Glutamatergic neuron (in vitro differentiated cells): ENCODE results near the gene FRG2. TPM values are rescaled to one million over a fixed set of nuclear protein-coding genes. Genes with fewer than 3 reads are reported as not detected.
A peak's percentile ranks its signal among the peaks of the same experiment; 100 is the strongest.
"Not testable (repeated sequence)": the region's sequence is repeated elsewhere in the genome, so short reads cannot be mapped to it uniquely, and the experiment has no call there.

Experiments used
- DNase-seq: peaks from one replicate; pipeline ENCODE4 v3.0.0; 2022
- H3K27ac Mint-ChIP-seq: one replicate; pipeline ENCODE4 v1.8.0; 2020; ENCODE audit warnings: mild to moderate bottlenecking, mixed read lengths, inconsistent platforms; ENCODE audit not compliant: unreplicated experiment
- H3K27me3 Mint-ChIP-seq: one replicate; pipeline ENCODE4 v1.8.0; 2020; ENCODE audit warnings: mild to moderate bottlenecking, moderate library complexity, mixed read lengths, inconsistent platforms; ENCODE audit not compliant: unreplicated experiment
- H3K36me3 Mint-ChIP-seq: one replicate; pipeline ENCODE4 v1.8.0; 2020; ENCODE audit warnings: mild to moderate bottlenecking, mixed read lengths, inconsistent platforms; ENCODE audit not compliant: unreplicated experiment
- H3K4me1 Mint-ChIP-seq: one replicate; pipeline ENCODE4 v1.8.0; 2020; ENCODE audit warnings: mild to moderate bottlenecking, low read depth, mixed read lengths, inconsistent platforms; ENCODE audit not compliant: unreplicated experiment
- H3K4me3 Mint-ChIP-seq: one replicate; pipeline ENCODE4 v1.8.0; 2020; ENCODE audit warnings: mild to moderate bottlenecking, mixed read lengths, inconsistent platforms; ENCODE audit not compliant: unreplicated experiment
- H3K9me3 Mint-ChIP-seq: one replicate; pipeline ENCODE4 v1.8.0; 2020; ENCODE audit warnings: mild to moderate bottlenecking, moderate library complexity, mixed read lengths, inconsistent platforms; ENCODE audit not compliant: unreplicated experiment
- CTCF ChIP-seq: fragments of 200-600 bp; sonication (generic); IDR thresholded peaks from one replicate; pipeline ENCODE4 v1.5.0; 2021; ENCODE audit not compliant: partially characterized antibody, unreplicated experiment
- total RNA-seq: library from RNA; stranded (reverse); fragmentation: NEBNext Ultra II Directional; extraction: Animal tissue kit (Norgen Biotek cat#: 25700); gene quantifications from one replicate; pipeline ENCODE4 v1.2.1, GENCODE V29; 2021; ENCODE audit not compliant: unreplicated experiment

The FRG2 gene
- total RNA-seq, 1 donor from 2014 or later = not detected

GRCh38 chr4:189981970-189982369, 45.1 kb downstream of the FRG2 start:
- peak overlapping the region; percentile 22 for H3K27ac Mint-ChIP-seq
- H3K4me3 Mint-ChIP-seq = no peak overlapping the region
- no peak for TF ChIP-seq CTCF
- peaks cover 8% of the 10 kb centered on the region for H3K27me3 Mint-ChIP-seq
- H3K4me1 Mint-ChIP-seq = peaks cover 7% of the 10 kb centered on the region
- no peak for DNase-seq
- H3K9me3 Mint-ChIP-seq = peaks cover 8% of the 10 kb centered on the region
- H3K36me3 Mint-ChIP-seq = no peaks in the 10 kb centered on the region

GRCh38 chr4:189980292-189980691, 46.8 kb downstream of the FRG2 start:
- H3K4me1 Mint-ChIP-seq, H3K27me3 Mint-ChIP-seq, H3K36me3 Mint-ChIP-seq, H3K27ac Mint-ChIP-seq, H3K4me3 Mint-ChIP-seq, H3K9me3 Mint-ChIP-seq, DNase-seq: not testable (repeated sequence)

- H3K36me3 Mint-ChIP-seq = no peaks in the 10 kb centered on the region
- peaks cover 5% of the 10 kb centered on the region for H3K9me3 Mint-ChIP-seq
- TF ChIP-seq CTCF = no peak
- H3K27me3 Mint-ChIP-seq = peaks cover 8% of the 10 kb centered on the region
- peak overlapping the region; percentile 29 for H3K27ac Mint-ChIP-seq
- DNase-seq = no peak
- no peak overlapping the region for H3K4me3 Mint-ChIP-seq
- H3K4me1 Mint-ChIP-seq = peaks cover 7% of the 10 kb centered on the region
These were observed 47.6 kb downstream of the FRG2 start for GRCh38 chr4:189979196-189980047.

Other genes with a start within 250 kb of the FRG2 start
- gene FRG1, start 86.4 kb downstream of the FRG2 start, total RNA-seq = 46.0 TPM
- 1.4 TPM for gene DBET, start 37.2 kb upstream of the FRG2 start, total RNA-seq
- gene DUX4, start 146.5 kb upstream of the FRG2 start, total RNA-seq = 1.2 TPM